HG02610 (cell line): ENCODE measurements around the gene SFSWAP.
"Not testable (repeated sequence)": the region's sequence is repeated elsewhere in the genome, so short reads cannot be mapped to it uniquely, and the experiment has no call there.

ENCODE experiments used
- ATAC-seq: cut with Tn5 transposase; IDR thresholded peaks from one replicate; pipeline ENCODE4 v1.9.1; 2021; ENCODE audit warnings: mild to moderate bottlenecking, moderate library complexity; ENCODE audit not compliant: unreplicated experiment

SFSWAP gene

DNA sequence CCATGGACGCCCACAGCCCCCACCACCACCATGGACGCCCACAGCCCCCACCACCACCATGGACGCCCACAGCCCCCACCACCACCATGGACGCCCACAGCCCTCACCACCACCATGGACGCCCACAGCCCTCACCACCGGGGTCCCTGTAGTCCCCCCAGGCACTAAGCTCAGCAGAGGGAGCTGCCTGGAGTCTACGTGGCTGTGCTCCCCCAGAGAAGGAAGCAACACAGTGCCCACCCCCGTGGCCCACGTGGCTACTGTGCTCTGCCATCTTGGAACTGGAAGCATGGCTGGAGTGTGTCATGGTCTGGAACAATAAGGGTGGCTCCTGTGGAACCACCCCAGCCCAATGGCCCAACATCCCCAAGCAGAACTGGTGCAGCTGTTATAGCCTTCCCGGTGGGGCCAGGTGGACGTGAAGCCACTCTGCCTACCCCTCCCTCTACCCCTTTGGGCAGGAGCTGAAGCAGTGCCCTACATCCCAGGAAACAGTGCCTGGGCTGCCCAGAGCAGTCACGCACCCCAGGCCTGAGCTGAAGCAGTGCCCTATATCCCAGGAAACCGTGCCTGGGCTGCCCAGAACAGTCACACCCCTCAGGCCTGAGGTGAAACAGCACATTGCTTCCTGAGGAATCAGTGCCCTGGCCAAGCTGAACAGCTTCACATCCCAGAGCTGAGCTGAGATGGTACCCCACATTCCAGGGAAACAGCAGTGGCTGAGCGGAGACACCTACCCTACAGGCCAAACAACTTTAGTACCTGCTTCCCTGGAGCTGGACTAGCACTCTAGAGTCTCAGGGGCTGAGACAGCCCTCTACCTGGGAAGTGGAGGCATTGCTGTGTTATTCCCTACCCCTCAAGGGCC, 9.0 kb upstream of the SFSWAP start:
- no peak for ATAC-seq

DNA sequence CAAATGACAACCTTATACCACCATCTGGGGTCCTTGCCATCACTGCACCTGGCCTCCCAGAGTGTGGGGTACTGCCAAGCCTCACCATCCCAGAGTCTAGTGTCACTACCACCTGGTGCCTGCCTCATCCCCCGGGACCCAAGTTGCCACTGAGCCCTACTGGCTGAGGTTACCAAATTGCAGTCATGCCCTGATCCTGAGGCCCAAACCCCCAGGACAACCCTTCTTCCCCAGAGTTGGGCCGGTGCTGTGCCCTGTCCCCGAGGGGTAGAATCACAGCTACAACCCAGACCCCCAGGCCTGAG, 8.4 kb upstream of the SFSWAP start:
- no peak for ATAC-seq

DNA sequence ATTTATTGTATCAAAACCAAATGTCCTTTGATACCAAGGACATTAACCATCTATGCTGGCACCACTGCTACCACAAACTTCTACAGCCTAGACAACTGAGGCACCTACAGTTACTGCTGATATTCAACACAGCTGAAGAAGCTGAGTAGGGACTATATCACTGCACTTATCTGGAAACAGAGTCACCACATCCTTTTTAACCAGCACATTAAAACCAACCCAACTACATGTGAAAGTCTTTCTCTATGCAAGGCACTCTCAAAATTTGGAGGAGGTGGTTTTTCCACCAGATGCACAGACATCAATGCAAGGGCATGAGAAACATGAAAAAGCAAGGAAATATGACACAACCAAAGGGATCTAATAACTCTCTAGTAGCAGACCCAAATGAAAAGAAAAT, 7.7 kb upstream of the SFSWAP start:
- ATAC-seq: no peak

DNA sequence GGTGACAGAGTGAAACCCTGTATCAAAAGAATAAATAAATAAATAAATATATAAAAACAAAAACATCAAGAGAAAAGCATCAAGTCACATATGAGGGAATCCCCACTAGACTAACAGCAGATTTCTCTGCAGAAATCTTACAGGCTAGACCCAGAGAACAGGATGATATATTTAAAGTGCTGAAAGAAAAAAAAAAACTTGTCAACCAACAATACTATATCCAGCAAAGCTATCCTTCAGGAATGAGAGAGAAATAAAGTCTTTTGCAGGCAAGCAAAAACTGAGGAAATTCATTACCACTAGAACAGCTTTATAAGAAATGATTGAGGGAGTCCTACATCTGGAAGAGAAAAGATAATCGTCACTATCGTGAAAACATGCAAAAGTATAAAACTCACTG, 6.4 kb upstream of the SFSWAP start:
- ATAC-seq: no peak

DNA sequence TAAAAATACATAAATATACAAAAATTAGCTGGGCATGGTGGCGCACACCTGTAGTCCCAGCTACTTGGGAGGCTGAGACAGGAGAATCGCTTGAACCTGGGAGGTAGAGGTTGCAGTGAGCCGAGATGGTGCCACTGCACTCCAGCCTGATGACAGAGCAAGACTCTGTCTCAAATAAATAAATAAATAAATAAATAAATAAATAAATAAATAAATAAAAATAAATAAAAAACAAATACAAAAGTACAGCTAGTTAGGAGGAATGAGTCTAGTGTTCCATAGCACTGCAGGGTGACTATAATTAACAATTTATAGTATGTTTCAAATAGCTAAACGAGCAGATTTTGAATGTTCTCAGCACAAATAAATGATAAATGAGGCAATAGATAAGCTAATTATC, 4.2 kb upstream of the SFSWAP start:
- not testable (repeated sequence) for ATAC-seq

DNA sequence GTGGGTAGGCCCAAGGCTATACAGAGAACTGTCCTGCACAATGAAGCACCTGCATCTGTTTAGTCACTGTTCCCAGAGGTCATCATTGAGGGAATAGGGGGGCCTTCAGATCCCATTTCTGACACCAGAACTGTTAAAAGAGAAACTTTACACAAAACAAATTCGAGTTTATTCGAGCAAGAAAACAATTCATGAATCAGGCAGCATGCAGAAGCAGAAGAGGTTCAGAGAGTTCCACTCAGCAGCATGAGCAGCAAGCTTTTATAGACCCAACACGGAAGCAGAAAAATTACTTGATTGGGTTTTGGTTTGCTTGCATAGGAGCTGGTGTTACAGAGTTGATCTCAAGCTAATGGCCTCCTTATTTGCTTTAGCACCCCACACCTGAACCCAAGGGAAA, 1.7 kb upstream of the SFSWAP start:
- ATAC-seq: no peak

DNA sequence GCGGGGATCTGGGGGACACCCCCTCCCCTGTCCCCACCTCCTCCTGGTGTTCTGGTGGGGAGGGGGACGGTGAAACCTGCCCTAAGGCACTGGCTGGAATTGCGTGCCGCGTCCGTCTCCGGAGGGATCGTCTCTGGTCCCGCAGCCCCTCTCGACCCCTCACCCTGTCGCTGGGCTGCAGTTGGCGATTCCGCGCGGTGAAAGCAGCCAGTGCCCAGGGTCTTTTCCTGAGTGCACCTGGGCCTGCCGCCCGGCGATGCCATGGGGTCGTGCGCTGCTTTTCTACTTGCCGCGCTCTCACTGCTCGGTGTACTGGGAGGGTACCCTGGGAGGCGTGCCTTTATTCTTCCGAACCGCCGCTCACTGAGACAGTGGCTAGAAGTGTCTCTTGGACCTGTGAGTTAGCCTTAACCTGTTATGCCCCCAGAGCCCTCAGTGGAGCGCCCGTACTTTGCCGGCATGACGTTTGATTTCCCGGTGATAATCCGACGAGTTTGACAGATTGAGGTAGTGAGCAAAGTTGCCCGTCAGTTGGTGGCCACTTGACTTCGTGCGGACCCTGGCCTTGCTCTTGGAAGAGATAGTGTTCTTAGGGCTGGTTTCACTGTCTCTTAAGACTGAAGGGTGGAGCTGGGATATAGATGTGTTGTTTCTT, 788 bp downstream of the SFSWAP start:
- no peak for ATAC-seq

DNA sequence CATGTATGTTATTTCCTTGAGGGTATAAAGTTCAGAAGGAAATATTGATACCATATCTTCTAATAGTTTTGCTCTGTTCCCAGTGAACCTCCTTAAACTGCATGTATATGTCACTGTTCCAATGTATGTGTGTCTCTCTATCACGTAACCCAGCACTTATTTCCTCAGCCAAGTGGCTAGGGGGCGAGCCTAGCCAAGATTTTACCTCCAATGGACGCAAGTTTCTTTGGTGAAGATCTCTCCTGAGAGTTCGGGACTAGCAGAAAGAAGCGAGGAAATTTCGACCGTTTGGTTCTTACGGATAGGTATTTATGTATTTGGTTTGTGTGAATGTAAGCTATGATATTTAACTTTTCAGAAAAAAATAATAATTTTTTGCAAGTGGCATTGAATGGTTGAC, 2.5 kb downstream of the SFSWAP start:
- no peak for ATAC-seq

DNA sequence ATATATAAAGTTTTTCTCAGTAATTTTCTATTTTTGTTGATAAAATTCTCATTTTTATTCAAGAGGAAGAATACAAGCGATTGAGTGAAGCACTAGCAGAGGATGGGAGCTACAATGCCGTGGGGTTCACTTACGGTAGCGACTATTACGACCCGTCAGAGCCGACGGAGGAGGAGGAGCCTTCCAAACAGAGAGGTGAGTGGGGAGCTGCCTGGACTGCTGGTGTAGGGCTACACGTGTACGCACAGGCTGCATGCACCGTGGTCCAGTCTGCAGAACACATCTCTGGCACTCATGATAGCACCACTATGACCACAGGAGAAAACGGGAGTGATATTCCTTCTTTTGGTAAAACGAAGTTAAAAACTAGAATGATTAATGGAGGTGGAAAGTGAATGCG, 3.9 kb downstream of the SFSWAP start:
- no peak for ATAC-seq

DNA sequence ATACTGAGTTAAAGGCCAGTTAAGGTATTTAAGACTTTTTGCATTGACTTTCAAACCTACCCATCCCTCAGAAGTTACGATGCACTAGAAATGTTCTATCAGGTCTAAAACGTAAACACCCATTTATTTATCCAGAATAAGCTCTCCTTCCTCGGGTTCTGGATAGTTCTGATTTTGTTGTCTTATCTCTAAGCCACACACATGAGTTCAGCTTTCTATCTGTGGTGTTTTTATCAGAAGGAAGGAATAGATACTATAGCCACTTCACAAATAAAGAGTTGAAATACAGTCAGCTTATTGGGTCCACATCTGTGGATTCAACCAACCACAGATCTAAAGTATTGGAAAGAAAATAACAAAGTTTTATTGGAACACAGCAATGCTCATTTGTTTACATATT, 5.4 kb downstream of the SFSWAP start:
- no peak for ATAC-seq

DNA sequence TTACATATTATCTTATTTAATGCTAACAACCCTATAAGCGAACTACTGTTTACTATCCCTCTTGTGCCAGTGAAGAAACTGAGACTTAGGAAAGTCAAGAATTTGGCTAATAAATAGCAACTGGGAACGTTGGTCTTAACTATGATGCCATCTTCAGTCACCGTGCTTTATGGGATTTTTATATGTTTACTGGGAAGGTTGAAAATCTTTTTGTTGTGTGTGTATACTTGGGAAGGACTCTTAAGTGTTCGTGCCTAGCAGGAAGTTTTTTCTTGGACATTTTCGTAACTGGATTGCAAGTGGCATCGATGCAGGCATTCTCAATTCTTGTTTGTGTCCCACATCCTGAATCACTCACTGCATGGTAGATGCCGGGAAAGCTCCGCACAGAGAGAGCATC, 9.4 kb downstream of the SFSWAP start:
- no peak for ATAC-seq

DNA sequence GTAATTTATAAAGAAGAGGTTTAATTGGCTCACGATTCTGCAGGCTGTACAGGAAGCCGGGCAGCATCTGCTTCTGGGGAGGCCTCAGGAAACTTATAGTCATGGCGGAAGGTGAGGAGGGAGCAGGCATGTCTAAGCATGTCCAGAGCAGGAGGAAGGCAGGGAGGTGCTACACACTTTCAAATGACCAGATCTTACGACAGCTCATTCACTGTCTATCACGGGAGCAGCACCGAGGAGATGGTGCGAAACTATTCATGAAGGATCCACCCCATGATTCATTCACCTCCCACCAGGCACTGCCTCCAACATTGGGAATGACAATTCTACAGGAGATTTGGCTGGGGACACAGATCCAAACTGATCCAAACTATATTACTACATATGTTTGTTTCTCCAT, 10.0 kb downstream of the SFSWAP start:
- no peak for ATAC-seq

DNA sequence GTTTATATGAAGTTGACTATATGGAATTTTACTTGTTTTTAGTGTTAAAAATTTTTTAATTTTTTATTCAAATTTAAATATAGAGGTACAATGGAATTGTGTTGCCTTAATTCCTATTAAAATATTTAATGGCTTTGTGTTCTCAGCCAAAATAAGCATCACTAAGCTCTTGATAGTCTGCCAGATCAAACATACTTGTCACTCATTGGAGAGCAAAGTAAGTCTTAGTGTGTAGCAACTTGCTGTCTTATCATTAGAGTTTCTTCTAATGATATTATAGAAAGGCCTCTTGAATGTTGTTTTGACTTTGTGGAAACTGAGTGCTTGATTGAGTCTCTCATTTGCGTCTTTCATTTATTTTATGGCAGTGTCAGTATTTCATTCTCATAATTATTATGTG, 10.7 kb downstream of the SFSWAP start:
- no peak for ATAC-seq

DNA sequence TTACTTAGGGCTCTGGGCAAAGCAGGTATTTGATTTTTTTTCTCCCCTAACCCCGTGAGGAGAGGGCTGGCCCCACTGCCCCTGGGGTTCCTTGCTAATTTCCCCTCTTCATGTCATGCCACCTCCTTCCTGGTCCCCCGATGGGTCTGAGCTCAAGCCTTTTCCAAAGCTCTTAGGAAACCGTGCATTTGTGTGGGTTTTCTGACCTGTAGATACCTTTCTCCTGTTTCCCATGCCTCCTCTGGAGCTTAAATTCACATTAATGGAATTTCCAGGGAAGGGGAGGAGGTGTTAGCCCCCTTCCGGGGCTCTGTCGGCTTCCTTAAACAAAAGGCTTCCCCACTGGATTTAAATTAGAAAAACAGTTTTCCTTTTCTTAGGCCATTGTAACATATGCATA, 12.6 kb downstream of the SFSWAP start:
- ATAC-seq: no peak

DNA sequence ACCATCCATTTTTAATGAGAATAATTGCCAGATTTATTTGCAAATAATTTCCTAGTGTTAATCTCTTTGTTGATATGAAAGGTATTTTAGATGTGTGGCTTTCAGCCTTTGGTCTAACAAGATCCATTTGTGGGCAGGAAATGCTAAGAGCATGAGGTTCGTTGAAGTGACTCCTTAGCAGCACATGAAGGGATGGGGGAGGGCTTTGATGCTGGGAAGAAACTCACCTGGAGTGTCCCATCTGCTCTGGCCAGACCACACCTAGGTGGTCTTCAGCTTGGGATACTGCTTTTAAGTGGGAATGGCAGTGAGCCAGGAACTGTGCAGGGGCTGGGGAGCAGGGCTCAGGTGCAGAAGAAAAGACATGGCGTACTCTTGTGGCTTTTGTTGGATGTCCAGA, 13.6 kb downstream of the SFSWAP start:
- ATAC-seq: no peak

DNA sequence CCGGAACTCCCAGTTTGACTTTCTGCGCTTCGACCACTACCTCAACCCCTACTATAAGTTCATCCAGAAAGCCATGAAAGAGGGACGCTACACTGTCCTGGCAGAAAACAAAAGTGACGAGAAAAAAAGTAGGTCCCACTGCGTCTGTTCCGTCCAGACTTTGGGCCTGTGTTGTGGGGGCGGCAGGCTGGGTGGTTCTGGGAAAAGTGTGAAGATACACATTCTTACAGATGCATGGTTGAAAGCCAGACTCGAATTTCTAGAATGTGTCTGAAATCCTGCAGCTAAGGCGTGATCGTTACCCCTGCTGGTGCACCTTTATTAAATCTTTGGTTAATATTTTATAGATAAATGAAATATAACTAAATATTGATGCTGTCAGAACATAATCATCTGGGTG, 14.6 kb downstream of the SFSWAP start:
- ATAC-seq: no peak

DNA sequence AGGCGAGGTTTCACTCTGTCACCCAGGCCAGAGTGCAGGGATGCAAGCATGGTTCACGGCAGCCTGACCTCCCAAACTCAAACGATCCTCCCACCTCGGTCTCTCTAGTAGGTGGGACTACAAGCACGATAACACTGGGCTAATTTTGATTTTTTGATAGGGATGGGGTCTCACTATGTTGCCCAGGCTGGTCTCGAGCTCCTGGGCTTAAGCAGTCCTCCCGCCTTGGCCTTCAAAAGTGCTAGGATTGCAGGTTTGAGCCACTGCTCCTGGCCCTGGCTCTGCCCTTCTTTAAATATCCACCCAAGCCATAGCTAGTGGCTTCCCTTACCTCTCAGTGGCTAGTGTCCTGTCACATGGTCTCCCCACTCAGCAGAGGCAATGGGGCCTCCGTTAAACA, 17.8 kb downstream of the SFSWAP start:
- no peak for ATAC-seq

DNA sequence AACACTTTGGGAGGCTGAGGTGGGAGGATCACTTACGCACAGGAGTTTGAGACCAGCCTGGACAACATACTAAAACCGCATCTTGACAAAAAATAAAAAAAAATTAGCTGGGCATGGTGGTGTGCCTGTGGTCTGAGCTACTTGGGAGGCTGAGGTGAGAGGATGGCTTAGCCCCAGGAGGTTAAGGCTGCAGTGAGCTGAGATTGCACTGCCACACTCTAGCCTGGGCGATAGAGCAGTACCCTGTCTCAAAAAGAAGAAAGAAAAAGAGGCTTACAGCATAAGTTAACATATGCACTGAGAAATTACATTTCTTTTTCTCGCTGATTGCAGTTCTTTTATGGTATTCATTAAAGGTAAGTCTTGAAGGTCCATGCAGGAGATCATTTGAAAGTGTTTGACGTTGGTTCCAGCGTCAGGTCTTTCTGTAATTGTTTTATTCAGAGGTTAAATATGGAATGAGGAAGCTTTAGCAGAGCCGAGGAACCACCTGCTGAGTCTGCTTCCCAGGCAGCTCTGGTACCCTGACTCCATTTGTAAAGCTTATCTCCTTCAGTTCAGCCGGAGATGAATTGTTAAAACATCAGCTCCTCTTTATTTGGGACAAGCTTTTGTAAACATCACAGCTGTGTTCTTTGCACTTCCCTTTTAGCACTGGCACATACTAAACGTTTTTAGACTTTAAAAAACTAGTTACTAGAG, 18.5 kb downstream of the SFSWAP start:
- ATAC-seq: no peak

DNA sequence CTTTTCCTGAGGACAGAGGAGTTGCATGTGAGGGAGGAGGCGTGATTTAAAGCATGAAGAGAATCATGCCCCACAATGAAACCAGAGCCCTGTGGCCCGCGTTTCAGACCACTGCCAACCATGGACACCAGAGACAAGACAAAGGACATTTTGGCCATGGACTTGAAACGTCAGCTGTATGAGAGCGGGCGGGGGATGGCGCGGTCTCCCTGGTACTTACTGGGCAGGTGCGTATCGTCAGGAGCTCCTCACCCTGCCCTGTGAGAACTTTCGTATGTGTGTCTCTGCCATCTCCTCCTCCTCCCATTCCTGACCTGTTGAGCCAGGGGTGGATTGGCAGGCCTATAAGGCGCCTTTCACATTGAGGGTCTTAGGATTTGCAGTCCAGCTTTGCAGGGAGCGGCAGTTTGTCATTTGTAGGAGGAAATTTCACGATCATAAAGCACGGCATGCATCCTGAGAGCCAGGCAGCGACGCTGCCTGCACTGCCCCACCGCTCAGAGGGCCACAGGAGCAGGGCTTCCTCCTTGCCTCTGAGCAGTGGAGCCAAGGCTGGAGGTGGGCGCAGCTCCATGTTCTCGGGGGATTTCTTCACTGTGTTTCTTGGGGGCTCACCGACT, 22.2 kb downstream of the SFSWAP start:
- no peak for ATAC-seq

DNA sequence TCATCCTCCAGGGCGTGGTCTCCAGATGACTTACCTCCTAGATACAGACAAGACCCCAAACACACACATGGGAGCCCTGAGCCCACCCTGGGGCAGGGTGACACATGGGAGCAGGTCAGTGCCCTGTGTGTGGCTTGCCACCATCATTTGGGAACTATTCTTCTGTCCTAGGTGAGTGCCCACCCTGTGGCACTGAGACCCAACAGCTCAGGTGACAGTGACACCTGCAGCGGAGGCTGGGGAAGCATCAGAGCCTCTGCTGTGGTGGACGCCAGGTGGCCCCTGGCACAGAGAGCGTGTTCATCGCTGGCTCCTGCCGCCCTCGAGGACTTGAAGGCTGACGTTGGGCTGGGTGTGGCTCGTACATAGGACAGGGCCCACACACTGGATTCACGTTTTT, 23.0 kb downstream of the SFSWAP start:
- no peak for ATAC-seq

DNA sequence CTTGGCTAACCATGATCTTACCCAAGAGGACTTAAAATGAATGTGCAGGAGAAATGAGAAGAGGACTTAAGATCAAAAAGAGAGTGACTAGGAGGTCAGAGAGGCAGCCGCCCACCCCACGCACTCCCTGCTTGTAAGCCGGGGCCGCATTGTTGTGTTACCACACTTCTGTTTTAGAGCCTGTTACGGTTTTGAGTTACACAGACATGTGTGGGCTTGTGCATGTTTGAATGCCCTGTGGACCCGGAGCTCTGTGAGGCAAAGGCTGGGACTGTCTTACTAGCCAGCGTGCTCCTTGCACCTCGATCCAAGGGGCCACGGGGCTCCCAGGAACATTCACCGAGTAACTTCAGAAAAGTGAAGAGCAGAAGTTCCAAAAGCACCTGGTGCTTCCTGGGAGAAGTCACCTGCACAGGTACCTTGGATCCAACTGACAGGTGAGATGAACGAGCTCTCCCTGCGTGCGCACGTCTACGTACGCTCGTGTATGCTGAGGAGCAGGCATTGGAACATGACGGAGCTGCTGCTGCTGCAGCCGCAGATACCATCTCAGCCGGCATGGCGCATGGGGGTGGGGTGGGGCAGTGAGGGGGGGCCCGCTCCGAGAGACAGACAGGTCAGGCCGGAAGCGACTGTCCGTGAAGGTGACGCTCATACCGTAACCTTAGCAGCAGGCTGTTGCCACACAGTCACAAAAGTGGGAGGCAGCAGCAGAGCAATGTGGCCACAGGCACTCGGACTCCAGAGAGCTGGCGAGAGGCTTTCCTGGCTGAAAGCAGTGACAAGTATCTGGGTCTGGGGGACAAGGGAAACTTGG, 23.7 kb downstream of the SFSWAP start:
- ATAC-seq: no peak
